Motor neuron (in vitro differentiated cells): ENCODE measurements around the gene ASCL2. TPM values are rescaled to one million over a fixed set of nuclear protein-coding genes. Genes with fewer than 3 reads are reported as not detected.
A peak's percentile ranks its signal among the peaks of the same experiment; 100 is the strongest.

Experiments
- ATAC-seq, 8 experiments: fragments of 200-7000 bp; cut with Tn5 transposase; replicated peaks in 6 of 8; 2 replicates each; pipeline ENCODE4 v1.8.0; 2021; ENCODE audit warnings: mild to moderate bottlenecking in 8 of 8, moderate library complexity in 8 of 8
- H3K27ac ChIP-seq, 2 donors: fragments of 250-450 bp; sonication (Bioruptor Pico); 2 replicates each; pipeline ENCODE4 v1.9.0; 2021; ENCODE audit warnings: antibody characterized with exemption in 2 of 2, mild to moderate bottlenecking in 2 of 2, moderate library complexity in 1 of 2
- H3K4me1 ChIP-seq, 2 donors: fragments of 250-450 bp; sonication (Bioruptor Pico); replicated peaks in 1 of 2; 2 replicates each; pipeline ENCODE4 v1.6.1; 2021; ENCODE audit warnings: antibody characterized with exemption in 2 of 2, mild to moderate bottlenecking in 2 of 2, moderate library complexity in 1 of 2
- H3K4me3 ChIP-seq, 5 donors: fragments of 250-450 bp; sonication (Bioruptor Pico); 2 replicates each; pipeline ENCODE4 v1.9.0; 2021; ENCODE audit warnings: antibody characterized with exemption in 5 of 5, mild to moderate bottlenecking in 5 of 5, moderate library complexity in 4 of 5
- WGBS, 10 experiments: fragments of 450-650 bp; shearing (Covaris generic); methylation state at CpG; one replicate each; pipeline ENCODE4 v1.0.0; 2022; 5-methylcytosine and 5-hydroxymethylcytosine counted together
- in situ Hi-C, 9 experiments: fragments of 400-800 bp; cut with MboI; loops; one replicate each; pipeline ENCODE4 v1.15.0; 2021; ENCODE audit warnings: low sequenced_read_pairs in 9 of 9, low pct_unique_long_range_greater_than_20kb in 2 of 9; ENCODE audit not compliant: unreplicated experiment in 9 of 9
- total RNA-seq, 8 experiments: library from RNA; unstranded; fragments of 300-600 nt; gene quantifications; 2 replicates each; pipeline versions ENCODE4 v1.2.3 to v1.2.4, GENCODE V29; 2022

ASCL2 gene
- total RNA-seq, 8 experiments from 2014 or later = 0.11 to 0.76 (median 0.45) TPM; not detected in 3

DNA sequence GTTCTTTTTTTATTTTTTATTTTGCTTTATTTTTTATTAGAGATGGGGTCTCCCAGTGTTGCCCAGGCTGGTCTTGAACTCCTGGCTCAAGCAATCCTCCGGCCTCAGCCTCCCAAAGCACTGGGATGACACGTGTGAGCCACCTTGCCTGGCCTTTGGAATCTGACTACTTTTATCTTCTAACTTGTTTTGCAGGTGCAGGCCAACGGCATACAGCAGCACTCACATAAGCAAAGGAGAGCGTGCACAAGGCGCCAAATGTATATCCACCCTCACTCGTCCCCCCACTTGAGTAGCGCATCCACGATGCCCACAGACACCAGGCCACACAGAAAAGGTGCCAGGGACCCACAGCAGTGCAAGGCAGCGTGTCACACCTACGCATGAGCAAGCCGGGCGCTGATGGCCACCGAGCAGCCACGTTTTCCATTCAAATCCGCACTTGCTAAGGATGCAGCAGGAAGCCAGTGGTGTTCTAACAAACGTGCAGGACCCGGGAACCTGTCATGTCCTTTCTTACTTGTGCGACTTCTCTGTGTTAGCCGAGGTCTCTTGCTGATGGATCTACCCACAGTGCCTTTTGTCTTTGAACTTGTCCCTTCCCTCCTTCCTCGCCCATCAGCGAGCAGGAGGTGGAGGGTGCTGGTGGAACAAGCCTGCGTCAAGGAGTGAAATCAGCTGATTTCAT lies 5.9 kb downstream of the ASCL2 start:
- Histone ChIP-seq H3K27ac (no peak overlapping the region), H3K4me3 (no peak overlapping the region), H3K4me1 (peaks cover 0 to 6% of the 10 kb centered on the region in 2 donors)
- WGBS, 10 experiments = 0 to 85% (median 71%) methylated on average over 1 to 13 of the region's 22 CpGs; no CpG with 5 or more reads in 2 of the 10 experiments
- ATAC-seq = no peak
- in situ Hi-C loops = no loop called here

DNA sequence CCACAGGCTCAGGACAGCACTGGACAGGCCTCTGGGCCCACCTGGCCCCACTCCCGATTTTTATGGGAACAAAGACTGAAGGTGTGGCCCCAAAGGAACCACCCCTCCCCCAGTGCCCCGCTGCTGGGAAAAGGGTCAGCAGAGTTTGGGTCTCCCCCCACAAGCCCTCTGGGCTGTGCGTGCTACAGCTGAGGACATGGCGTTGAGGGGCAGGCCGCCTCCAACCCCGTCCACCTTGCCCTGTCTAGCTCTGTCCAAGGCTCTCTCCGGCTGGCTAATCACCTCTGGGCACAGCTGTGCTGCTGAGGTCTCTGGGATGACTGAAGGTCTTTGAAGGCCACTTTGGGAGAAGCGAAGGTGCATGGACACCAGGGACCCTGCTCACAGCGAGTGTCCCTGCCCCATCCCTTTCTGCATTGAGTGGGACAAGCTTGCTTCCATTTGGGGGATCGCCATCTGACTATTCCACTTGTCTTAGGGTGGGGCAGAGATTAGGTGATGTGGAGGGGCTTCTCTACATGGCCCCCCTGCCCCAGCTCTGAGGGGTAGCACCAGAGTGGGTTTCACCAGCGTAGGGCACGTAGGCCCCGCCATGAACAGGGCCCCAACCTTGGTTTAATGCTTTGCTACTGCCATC lies 6.5 kb downstream of the ASCL2 start:
- peaks cover 0 to 6% of the 10 kb centered on the region in 2 donors for H3K4me1 ChIP-seq
- 60 to 100% (median 95%) methylated on average over 1 to 5 of the region's 13 CpGs; no CpG with 5 or more reads in 5 of the 10 experiments for WGBS, 10 experiments
- H3K27ac ChIP-seq = no peak overlapping the region
- no peak for ATAC-seq
- in situ Hi-C loops = no loop called here
- H3K4me3 ChIP-seq = no peak overlapping the region

GRCh38 chr11:2263071-2263565 lies 7.3 kb downstream of the ASCL2 start:
- whole genome bisulfite sequencing, 10 experiments = 72 to 100% (median 92%) methylated on average over 1 to 2 of the region's 10 CpGs; no CpG with 5 or more reads in 7 of the 10 experiments

DNA sequence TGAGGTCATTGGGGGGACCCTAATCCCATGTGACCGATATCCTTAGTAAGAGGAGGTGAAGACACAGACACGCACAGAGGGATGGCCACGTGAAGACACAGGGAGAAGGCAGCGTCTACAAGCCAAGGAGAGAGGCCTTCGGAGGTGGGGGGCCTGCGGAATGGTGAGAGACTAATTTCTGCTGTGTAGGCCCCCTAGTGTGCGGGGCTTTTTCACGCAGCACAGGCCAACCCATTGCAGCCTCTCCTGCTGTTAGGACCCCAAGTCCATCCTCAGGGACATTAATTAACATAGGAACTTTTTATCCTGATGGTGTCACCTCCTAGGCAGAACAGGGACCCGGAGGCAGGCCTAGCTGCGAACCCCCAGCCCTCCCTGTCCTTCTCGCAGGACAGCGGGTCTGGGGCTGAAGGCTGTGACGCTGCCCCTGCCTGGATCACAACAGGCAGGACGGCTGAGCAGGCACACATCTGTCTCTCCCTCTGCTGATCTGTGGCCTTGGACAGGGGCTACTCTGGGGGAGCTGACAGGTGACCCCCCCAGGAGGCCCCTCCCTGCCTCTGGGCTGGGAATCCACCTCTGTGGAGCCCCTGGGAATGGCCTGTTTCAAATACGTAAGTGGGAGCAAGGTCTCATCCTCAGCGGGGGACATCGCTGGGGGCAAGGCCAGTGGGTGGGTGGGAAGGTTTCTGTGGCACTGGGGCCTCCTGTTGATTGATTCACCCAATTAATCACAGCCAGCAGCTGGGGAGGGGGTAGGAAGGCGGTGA lies 7.9 kb downstream of the ASCL2 start:
- in situ Hi-C loops = no loop called here
- Histone ChIP-seq H3K4me1 (peaks cover 0 to 6% of the 10 kb centered on the region in 2 donors), H3K4me3 (no peak overlapping the region), H3K27ac (no peak overlapping the region)
- peak in 5 of 8 experiments; percentile 40 to 77 (median 56) for ATAC-seq
- WGBS, 10 experiments = 50 to 75% (median 71%) methylated on average over 2 to 8 of the region's 18 CpGs; no CpG with 5 or more reads in 4 of the 10 experiments

More at GRCh38 chr11:2263071-2263565, 7.3 kb downstream of the ASCL2 start:
- Histone ChIP-seq H3K4me1 (peaks cover 0 to 6% of the 10 kb centered on the region in 2 donors), H3K4me3 (no peak overlapping the region), H3K27ac (no peak overlapping the region)
- in situ Hi-C loops = no loop called here
- peak in 3 of 8 experiments; percentile 37 to 49 (median 47) for ATAC-seq

DNA sequence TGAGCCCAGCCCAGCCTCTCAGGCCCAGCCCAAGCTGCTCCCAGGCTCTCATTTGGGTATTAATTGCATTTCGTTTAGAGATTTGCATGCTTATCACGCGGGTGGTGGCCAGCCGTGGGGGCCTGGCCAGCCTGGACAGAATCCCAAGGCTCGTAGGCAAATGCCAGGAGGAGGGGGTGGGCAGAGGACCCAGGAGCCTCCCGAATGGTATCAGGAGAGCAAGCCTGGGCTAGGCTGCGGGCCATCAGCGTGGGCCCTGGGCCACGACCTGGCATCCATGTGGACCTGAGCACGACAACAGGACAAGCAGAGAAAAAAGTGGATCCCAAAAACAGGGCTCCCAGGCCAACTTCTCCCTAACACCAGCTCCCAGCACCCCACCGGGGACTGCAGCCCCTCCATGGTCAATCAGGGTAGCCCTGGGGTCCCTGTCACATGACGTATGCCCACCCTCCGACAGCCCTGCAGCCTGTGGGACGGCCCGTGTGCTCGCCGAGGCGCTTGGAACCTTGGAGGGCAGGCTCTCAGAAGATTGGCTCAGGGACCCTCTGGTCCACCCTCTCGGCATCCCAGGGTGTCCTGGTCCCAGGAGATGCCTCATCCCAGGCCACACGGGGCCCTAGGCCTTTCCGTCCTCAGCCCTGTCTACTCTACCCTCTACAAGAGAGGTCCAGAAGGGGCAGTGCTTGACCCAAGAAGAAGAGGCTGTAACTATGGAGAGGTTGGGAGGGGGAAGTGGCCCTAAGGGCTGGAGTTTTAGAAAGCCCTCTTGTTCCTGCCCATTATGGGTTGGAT lies 8.8 kb downstream of the ASCL2 start:
- WGBS, 10 experiments = 13 to 76% (median 55%) methylated on average over 3 to 9 of the region's 21 CpGs; no CpG with 5 or more reads in 6 of the 10 experiments
- Histone ChIP-seq H3K4me3 (no peak overlapping the region), H3K27ac (no peak overlapping the region), H3K4me1 (peaks cover 0 to 6% of the 10 kb centered on the region in 2 donors)
- in situ Hi-C loops = no loop called here
- ATAC-seq = peak in 2 of 8 experiments; percentile 17 to 24

DNA sequence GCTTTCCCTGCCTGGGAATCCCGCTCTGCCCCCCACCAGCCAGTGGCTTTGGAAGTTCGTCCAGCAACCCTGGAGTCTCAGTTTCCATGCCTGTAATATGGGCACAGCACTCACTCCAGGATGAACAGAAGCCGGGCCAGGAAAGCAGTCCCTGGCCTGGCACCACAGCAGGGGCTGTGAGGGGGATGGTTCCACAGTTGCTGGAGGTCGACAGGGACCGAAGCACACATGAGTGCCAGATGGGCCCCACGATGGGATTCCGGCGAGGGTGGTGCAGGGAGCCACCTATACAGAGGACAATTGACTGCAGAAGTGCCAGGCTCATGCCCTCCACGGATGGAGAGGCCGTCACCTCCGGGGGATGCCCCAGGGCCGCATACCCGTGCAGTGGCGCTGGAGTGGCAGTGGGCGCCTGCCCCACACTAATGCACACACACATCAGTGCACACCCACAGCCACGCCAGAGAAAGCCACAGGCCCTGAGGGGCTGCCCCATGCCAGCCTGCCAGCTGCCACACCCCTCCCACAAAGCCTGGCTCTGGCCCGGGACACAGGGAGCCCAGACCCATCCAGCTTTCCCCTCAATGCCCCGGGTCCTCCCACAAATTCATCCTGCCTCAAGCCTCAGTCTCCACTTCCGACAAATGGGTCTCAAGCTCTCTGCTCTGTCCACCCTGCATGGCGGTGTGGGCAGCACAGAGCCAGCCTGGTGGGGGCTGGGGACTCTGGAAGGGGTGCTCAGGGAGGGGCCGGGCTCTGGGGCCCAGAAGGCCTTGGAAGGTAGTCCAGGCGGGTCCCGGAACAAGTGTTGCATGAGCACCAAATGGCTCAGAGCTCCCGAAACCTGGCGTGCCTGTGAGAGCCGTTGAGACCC lies 9.7 kb downstream of the ASCL2 start:
- peaks cover 0 to 6% of the 10 kb centered on the region in 2 donors for H3K4me1 ChIP-seq
- H3K27ac ChIP-seq = no peak overlapping the region
- 65 to 100% (median 83%) methylated on average over 1 to 11 of the region's 26 CpGs; no CpG with 5 or more reads in 6 of the 10 experiments for WGBS, 10 experiments
- H3K4me3 ChIP-seq = no peak overlapping the region
- ATAC-seq = no peak
- in situ Hi-C loops = no loop called here

GRCh38 chr11:2259897-2260451 lies 10.4 kb downstream of the ASCL2 start:
- H3K4me3 ChIP-seq = no peak overlapping the region
- in situ Hi-C loops = no loop called here
- WGBS, 10 experiments = 77 to 80% methylated on average over 1 to 2 of the region's 12 CpGs; no CpG with 5 or more reads in 8 of the 10 experiments
- no peak for ATAC-seq
- no peak overlapping the region for H3K27ac ChIP-seq
- peaks cover 0 to 6% of the 10 kb centered on the region in 2 donors for H3K4me1 ChIP-seq

DNA sequence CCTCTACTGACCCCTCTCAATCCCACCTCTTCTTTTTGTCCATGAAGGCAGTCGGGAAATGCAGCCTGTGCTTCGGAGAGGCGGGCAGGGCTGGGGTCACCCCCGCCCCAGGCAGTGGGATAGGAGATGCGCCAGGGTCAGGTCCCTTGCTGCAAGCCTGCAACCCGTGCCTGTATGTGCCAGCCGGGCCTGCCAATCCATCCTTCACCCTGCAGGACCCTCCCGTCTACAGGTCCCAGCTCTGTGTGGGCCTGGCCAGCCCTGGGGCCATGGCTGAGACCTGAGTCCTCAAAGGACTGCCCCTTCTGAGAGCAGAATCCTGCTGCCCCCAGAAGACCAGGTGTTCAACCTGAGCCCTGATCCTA lies 10.9 kb downstream of the ASCL2 start:
- Histone ChIP-seq H3K4me3 (no peak overlapping the region), H3K27ac (no peak overlapping the region), H3K4me1 (peaks cover 0 to 6% of the 10 kb centered on the region in 2 donors)
- no peak for ATAC-seq
- WGBS, 10 experiments = 77% methylated on average over 2 of the region's 8 CpGs; no CpG with 5 or more reads in 9 of the 10 experiments
- in situ Hi-C loops = no loop called here

- Histone ChIP-seq H3K27ac (no peak overlapping the region), H3K4me1 (peaks cover 0 to 6% of the 10 kb centered on the region in 2 donors), H3K4me3 (no peak overlapping the region)
- no peak for ATAC-seq
- in situ Hi-C loops = no loop called here
- 17 to 100% (median 86%) methylated on average over 1 to 8 of the region's 29 CpGs; no CpG with 5 or more reads in 3 of the 10 experiments for WGBS, 10 experiments
Observed at GRCh38 chr11:2258501-2259465, 11.6 kb downstream of the ASCL2 start.

DNA sequence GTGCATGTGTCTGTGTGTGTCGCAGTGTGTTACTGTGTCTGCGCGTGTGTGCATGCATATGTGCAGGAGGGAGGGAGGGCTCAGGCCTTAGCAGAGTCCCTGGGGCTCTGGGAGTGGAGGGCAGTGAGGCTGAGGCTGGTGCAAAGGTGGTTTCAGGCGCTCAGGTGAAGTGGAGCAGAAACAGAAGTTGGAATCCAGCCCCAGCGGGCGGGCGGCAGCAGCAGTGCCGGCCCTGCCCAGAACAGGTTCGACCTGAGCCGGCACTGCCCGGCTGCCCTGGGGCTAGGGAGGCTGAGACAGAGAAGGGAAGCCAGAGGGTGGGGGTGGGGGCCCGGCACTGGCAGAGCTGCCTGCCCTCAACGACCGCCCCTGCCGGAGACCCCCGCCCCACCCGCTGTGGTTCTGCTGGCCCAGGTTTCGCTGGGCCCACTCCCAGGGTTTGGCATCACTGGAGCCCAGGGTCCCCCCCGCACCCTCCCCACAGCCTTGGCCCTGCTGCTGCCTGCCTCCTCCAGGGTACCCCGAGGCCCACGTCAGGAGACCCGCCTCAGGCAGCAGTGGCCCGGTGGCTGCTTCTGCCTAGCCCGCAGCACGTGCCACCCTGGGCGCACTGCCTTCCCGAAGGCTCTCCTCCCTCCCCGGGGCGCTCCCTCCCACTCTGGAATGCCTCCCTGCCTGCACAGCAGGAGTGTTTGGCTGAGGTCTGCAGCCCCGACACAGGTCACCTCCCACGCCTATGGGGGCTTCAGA lies 13.3 kb downstream of the ASCL2 start:
- in situ Hi-C loops = no loop called here
- no peak overlapping the region for H3K4me3 ChIP-seq
- ATAC-seq = peak in 1 of 8 experiments; percentile 12

More for the DNA sequence above, 13.3 kb downstream of the ASCL2 start:
- 100% methylated on average over 1 of the region's 31 CpGs; no CpG with 5 or more reads in 9 of the 10 experiments for WGBS, 10 experiments
- Histone ChIP-seq H3K4me1 (no peaks in the 10 kb centered on the region), H3K27ac (no peak overlapping the region)
